Measurements from ENCODE around the gene GPAT3.
"Not testable (repeated sequence)": the region's sequence is repeated elsewhere in the genome, so short reads cannot be mapped to it uniquely, and the experiment has no call there.

The GPAT3 gene

GRCh38 chr4:83490876-83491450 lies 44.9 kb upstream of the GPAT3 start:
- H3K4me3 ChIP-seq (ENCODE audit: low read length) = no peak overlapping the region
- H4K20me1 ChIP-seq (ENCODE audit: control insufficient read depth, insufficient read depth, low read depth, low read length) = no peaks in the 10 kb centered on the region
- H3K27ac ChIP-seq (ENCODE audit: low read depth, low read length) = no peak overlapping the region
- H3K9me3 ChIP-seq (ENCODE audit: control insufficient read depth, insufficient read depth, low read length) = no peaks in the 10 kb centered on the region
- H3K27me3 ChIP-seq (ENCODE audit: control insufficient read depth, low read length) = no peaks in the 10 kb centered on the region
- no peaks in the 10 kb centered on the region for H3K36me3 ChIP-seq (ENCODE audit: control insufficient read depth, low read length)
- no peaks in the 10 kb centered on the region for H3K9me2 ChIP-seq (replicated peaks; ENCODE audit: control insufficient read depth, low read length)
- H3K4me1 ChIP-seq (ENCODE audit: control insufficient read depth, low read length) = no peaks in the 10 kb centered on the region
- peak; percentile 78 for TF ChIP-seq CTCF (IDR thresholded peaks at IDR 0.05; ENCODE audit: low read depth, low read length, poor library complexity, severe bottlenecking)
- no peak for TF ChIP-seq EZH2phosphoT487 (IDR thresholded peaks at IDR 0.05; ENCODE audit: borderline replicate concordance, low read length)
- no peaks in the 10 kb centered on the region for H3K79me2 ChIP-seq (ENCODE audit: control insufficient read depth, low read length)
- H3F3A ChIP-seq (ENCODE audit: control insufficient read depth, insufficient read depth) = no peaks in the 10 kb centered on the region; the same call in 1 of the 2 replicates
- no peak overlapping the region for H3K4me2 ChIP-seq (ENCODE audit: low read length)

GRCh38 chr4:83496085-83496917 lies 39.6 kb upstream of the GPAT3 start:
- not testable (repeated sequence) for H4K20me1 ChIP-seq (ENCODE audit: control insufficient read depth, insufficient read depth, low read depth, low read length); H3K4me2 ChIP-seq (ENCODE audit: low read length); H3K9me2 ChIP-seq (replicated peaks; ENCODE audit: control insufficient read depth, low read length); H3K27me3 ChIP-seq (ENCODE audit: control insufficient read depth, low read length); H3K4me1 ChIP-seq (ENCODE audit: control insufficient read depth, low read length); H3K79me2 ChIP-seq (ENCODE audit: control insufficient read depth, low read length); H3K4me3 ChIP-seq (ENCODE audit: low read length); H3K9me3 ChIP-seq (ENCODE audit: control insufficient read depth, insufficient read depth, low read length); H3K36me3 ChIP-seq (ENCODE audit: control insufficient read depth, low read length); H3K27ac ChIP-seq (ENCODE audit: low read depth, low read length); H3F3A ChIP-seq (ENCODE audit: control insufficient read depth, insufficient read depth)

GRCh38 chr4:83498187-83498586 lies 37.7 kb upstream of the GPAT3 start:
- H3K27me3 ChIP-seq (ENCODE audit: control insufficient read depth, low read length) = no peaks in the 10 kb centered on the region
- H3K79me2 ChIP-seq (ENCODE audit: control insufficient read depth, low read length) = no peaks in the 10 kb centered on the region

GRCh38 chr4:83501671-83502070 lies 34.2 kb upstream of the GPAT3 start:
- not testable (repeated sequence) for H3K9me3 ChIP-seq (ENCODE audit: control insufficient read depth, insufficient read depth, low read length); H3K79me2 ChIP-seq (ENCODE audit: control insufficient read depth, low read length); H3K27me3 ChIP-seq (ENCODE audit: control insufficient read depth, low read length); H3K4me1 ChIP-seq (ENCODE audit: control insufficient read depth, low read length); H3K4me2 ChIP-seq (ENCODE audit: low read length); H3F3A ChIP-seq (ENCODE audit: control insufficient read depth, insufficient read depth); H3K27ac ChIP-seq (ENCODE audit: low read depth, low read length); H3K9me2 ChIP-seq (replicated peaks; ENCODE audit: control insufficient read depth, low read length); H4K20me1 ChIP-seq (ENCODE audit: control insufficient read depth, insufficient read depth, low read depth, low read length); H3K4me3 ChIP-seq (ENCODE audit: low read length); H3K36me3 ChIP-seq (ENCODE audit: control insufficient read depth, low read length)

More at GRCh38 chr4:83498187-83498586, 37.7 kb upstream of the GPAT3 start:
- no peaks in the 10 kb centered on the region for H3K4me1 ChIP-seq (ENCODE audit: control insufficient read depth, low read length)
- no peaks in the 10 kb centered on the region for H3F3A ChIP-seq (ENCODE audit: control insufficient read depth, insufficient read depth)
- no peak overlapping the region for H3K27ac ChIP-seq (ENCODE audit: low read depth, low read length)
- no peaks in the 10 kb centered on the region for H4K20me1 ChIP-seq (ENCODE audit: control insufficient read depth, insufficient read depth, low read depth, low read length)
- H3K4me3 ChIP-seq (ENCODE audit: low read length) = no peak overlapping the region
- no peaks in the 10 kb centered on the region for H3K9me3 ChIP-seq (ENCODE audit: control insufficient read depth, insufficient read depth, low read length)
- H3K36me3 ChIP-seq (ENCODE audit: control insufficient read depth, low read length) = no peaks in the 10 kb centered on the region
- TF ChIP-seq CTCF (IDR thresholded peaks at IDR 0.05; ENCODE audit: low read depth, low read length, poor library complexity, severe bottlenecking) (no peak), EZH2phosphoT487 (IDR thresholded peaks at IDR 0.05; ENCODE audit: borderline replicate concordance, low read length) (no peak)
- H3K4me2 ChIP-seq (ENCODE audit: low read length) = no peak overlapping the region
- H3K9me2 ChIP-seq (replicated peaks; ENCODE audit: control insufficient read depth, low read length) = no peaks in the 10 kb centered on the region
